CD14-positive monocyte (primary cell): ENCODE data around the gene SPRR2D. TPM values are rescaled to one million over a fixed set of nuclear protein-coding genes. Genes with fewer than 3 reads are reported as not detected.

Experiments used
- DNase-seq, 3 donors: peaks; one replicate each; pipeline ENCODE4 v3.0.0-alpha.2; 2011 to 2022
- H2AFZ ChIP-seq: 2 replicates; pipeline ENCODE4 v1.6.0; 2012; ENCODE audit warnings: mild to moderate bottlenecking, low read depth, low read length, inconsistent platforms; ENCODE audit not compliant: insufficient read depth, poor library complexity, severe bottlenecking
- H3K27ac ChIP-seq, 2 donors: 1 replicate in 1 of 2; 2 replicates in 1 of 2; pipeline ENCODE4 v1.5.1; 2012 to 2013; ENCODE audit warnings: low read length in 2 of 2, control low read depth in 1 of 2, inconsistent platforms in 1 of 2, low read depth in 1 of 2, mild to moderate bottlenecking in 1 of 2
- H3K27me3 ChIP-seq, 2 donors: one replicate each; pipeline versions ENCODE4 v1.6.0 to v1.6.1; 2011 to 2013; ENCODE audit warnings: low read length in 2 of 2; ENCODE audit not compliant: control insufficient read depth in 2 of 2, insufficient read depth in 2 of 2
- H3K36me3 ChIP-seq, 2 donors: replicated peaks in 1 of 2; 1 replicate in 1 of 2; 2 replicates in 1 of 2; pipeline versions ENCODE4 v1.5.1 to v1.6.1; 2012 to 2013; ENCODE audit warnings: low read length in 2 of 2, control low read depth in 1 of 2, inconsistent platforms in 1 of 2, mild to moderate bottlenecking in 1 of 2; ENCODE audit not compliant: insufficient read depth in 2 of 2, control insufficient read depth in 1 of 2
- H3K4me1 ChIP-seq, 2 donors: 1 replicate in 1 of 2; 2 replicates in 1 of 2; pipeline versions ENCODE4 v1.5.1 to v1.6.1; 2012 to 2013; ENCODE audit warnings: low read length in 2 of 2, control low read depth in 1 of 2, inconsistent platforms in 1 of 2, mild to moderate bottlenecking in 1 of 2, moderate library complexity in 1 of 2; ENCODE audit not compliant: insufficient read depth in 2 of 2, control insufficient read depth in 1 of 2
- H3K4me2 ChIP-seq: replicated peaks from 2 replicates; pipeline ENCODE3; 2012; ENCODE audit warnings: low read length, moderate library complexity, mild to moderate bottlenecking; ENCODE audit not compliant: poor library complexity, severe bottlenecking; ENCODE audit errors: extremely low read depth
- H3K4me3 ChIP-seq, 3 experiments: fragments of 200-600 bp in 1 of 3; sonication (generic) in 1 of 3; replicated peaks in 1 of 3; 1 replicate in 2 of 3; 2 replicates in 1 of 3; pipeline ENCODE4 v1.5.1; 2011 to 2013; ENCODE audit warnings: low read length in 3 of 3, mild to moderate bottlenecking in 3 of 3, control low read depth in 2 of 3, low read depth in 2 of 3, inconsistent platforms in 1 of 3, moderate library complexity in 1 of 3
- H3K79me2 ChIP-seq: 2 replicates; pipeline ENCODE4 v1.6.0; 2012; ENCODE audit warnings: mild to moderate bottlenecking, control low read depth, inconsistent platforms, low read length, moderate library complexity; ENCODE audit not compliant: insufficient read depth
- H3K9ac ChIP-seq: 2 replicates; pipeline ENCODE4 v1.6.0; 2017; ENCODE audit warnings: low read length, mild to moderate bottlenecking; ENCODE audit not compliant: insufficient read depth, poor library complexity, severe bottlenecking
- H3K9me3 ChIP-seq, 2 donors: replicated peaks in 1 of 2; 1 replicate in 1 of 2; 2 replicates in 1 of 2; pipeline versions ENCODE4 v1.5.1 to v1.6.1; 2012 to 2013; ENCODE audit warnings: low read length in 2 of 2, control low read depth in 1 of 2; ENCODE audit not compliant: control insufficient read depth in 1 of 2, insufficient read depth in 1 of 2
- H4K20me1 ChIP-seq: 2 replicates; pipeline ENCODE4 v1.6.0; 2012; ENCODE audit warnings: mild to moderate bottlenecking, low read length, control low read depth, moderate library complexity; ENCODE audit not compliant: insufficient read depth
- H3K27ac Mint-ChIP-seq, 7 donors: one replicate each; pipeline ENCODE4 v1.8.0; 2020; ENCODE audit warnings: mild to moderate bottlenecking in 7 of 7, mixed read lengths in 7 of 7, moderate library complexity in 6 of 7, inconsistent platforms in 2 of 7
- H3K27me3 Mint-ChIP-seq, 3 donors: one replicate each; pipeline ENCODE4 v1.8.0; 2021 to 2022; ENCODE audit warnings: low read depth in 3 of 3, mild to moderate bottlenecking in 3 of 3, mixed read lengths in 3 of 3, moderate library complexity in 3 of 3, inconsistent platforms in 1 of 3
- H3K36me3 Mint-ChIP-seq, 2 donors: one replicate each; pipeline ENCODE4 v1.8.0; 2020; ENCODE audit warnings: mixed read lengths in 2 of 2, inconsistent platforms in 1 of 2, mild to moderate bottlenecking in 1 of 2
- H3K4me1 Mint-ChIP-seq: one replicate; pipeline ENCODE4 v1.8.0; 2020; ENCODE audit warnings: mild to moderate bottlenecking, mixed read lengths
- H3K4me3 Mint-ChIP-seq, 2 donors: one replicate each; pipeline ENCODE4 v1.8.0; 2020; ENCODE audit warnings: mild to moderate bottlenecking in 2 of 2, mixed read lengths in 2 of 2, moderate library complexity in 1 of 2
- H3K9me3 Mint-ChIP-seq, 7 donors: one replicate each; pipeline ENCODE4 v1.8.0; 2020 to 2022; ENCODE audit warnings: mixed read lengths in 7 of 7, mild to moderate bottlenecking in 6 of 7, moderate library complexity in 6 of 7, inconsistent platforms in 2 of 7
- WGBS: methylation state at CpG from one replicate; pipeline ENCODE4 v1.1.5; 2013; ENCODE audit warnings: missing lambda C conversion rate; ENCODE audit not compliant: insufficient coverage; 5-methylcytosine and 5-hydroxymethylcytosine counted together
- intact Hi-C, 2 donors: fragments of 100-400 bp; cut with micrococcal nuclease; formaldehyde crosslinking; loops; one replicate each; pipeline versions ENCODE4 v1.15.0 to v1.15.1; 2023
- polyA plus RNA-seq, 3 donors: library from polyadenylated mRNA; depleted of rRNA in 1 of 3; unstranded in 2 of 3; stranded (reverse) in 1 of 3; fragments of 300-500 nt in 2 of 3; fragments of >200 nt in 1 of 3; fragmentation: Illumina TruSeq in 2 of 3; gene quantifications; 1 replicate in 2 of 3; 2 replicates in 1 of 3; pipeline ENCODE4 v1.2.3, GENCODE V29; 2012 to 2021
- TF ChIP-seq, protein P1 (sequence below): fragments of 200-600 bp; IDR thresholded peaks from one replicate; pipeline ENCODE4 v1.8.0; 2022; ENCODE audit warnings: antibody characterized with exemption, mild to moderate bottlenecking

SPRR2D gene
- polyA plus RNA-seq, 3 donors = not detected

DNA sequence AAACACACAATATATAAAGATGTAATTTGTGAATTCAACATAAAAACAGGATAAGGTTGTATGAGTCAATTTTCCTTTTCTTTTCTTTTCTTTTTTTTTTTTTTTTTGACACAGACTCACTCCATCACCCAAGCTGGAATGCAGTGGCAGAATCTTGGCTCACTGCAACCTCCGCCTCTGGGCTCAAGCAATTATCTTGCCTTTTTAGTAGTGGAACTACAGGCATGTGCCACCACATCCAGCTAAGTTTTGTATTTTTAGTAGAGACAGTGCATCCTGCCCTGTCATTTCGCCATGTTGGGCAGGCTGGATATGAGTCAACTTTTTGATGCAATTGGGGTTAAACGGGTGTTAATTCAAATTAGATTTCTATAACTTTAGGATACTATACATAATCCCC lies 40.8 kb upstream of the SPRR2D start:
- Mint-ChIP-seq H3K4me3 (no peak overlapping the region), H3K4me1 (no peaks in the 10 kb centered on the region), H3K27me3 (peaks cover 0 to 6% (median 3%) of the 10 kb centered on the region in 3 donors), H3K9me3 (peaks cover 0 to 14% (median 8%) of the 10 kb centered on the region in 7 donors), H3K27ac (no peak overlapping the region), H3K36me3 (no peaks in the 10 kb centered on the region)
- H3K36me3 ChIP-seq = no peaks in the 10 kb centered on the region
- TF ChIP-seq, protein P1, sequence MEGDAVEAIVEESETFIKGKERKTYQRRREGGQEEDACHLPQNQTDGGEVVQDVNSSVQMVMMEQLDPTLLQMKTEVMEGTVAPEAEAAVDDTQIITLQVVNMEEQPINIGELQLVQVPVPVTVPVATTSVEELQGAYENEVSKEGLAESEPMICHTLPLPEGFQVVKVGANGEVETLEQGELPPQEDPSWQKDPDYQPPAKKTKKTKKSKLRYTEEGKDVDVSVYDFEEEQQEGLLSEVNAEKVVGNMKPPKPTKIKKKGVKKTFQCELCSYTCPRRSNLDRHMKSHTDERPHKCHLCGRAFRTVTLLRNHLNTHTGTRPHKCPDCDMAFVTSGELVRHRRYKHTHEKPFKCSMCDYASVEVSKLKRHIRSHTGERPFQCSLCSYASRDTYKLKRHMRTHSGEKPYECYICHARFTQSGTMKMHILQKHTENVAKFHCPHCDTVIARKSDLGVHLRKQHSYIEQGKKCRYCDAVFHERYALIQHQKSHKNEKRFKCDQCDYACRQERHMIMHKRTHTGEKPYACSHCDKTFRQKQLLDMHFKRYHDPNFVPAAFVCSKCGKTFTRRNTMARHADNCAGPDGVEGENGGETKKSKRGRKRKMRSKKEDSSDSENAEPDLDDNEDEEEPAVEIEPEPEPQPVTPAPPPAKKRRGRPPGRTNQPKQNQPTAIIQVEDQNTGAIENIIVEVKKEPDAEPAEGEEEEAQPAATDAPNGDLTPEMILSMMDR = no peak
- no peaks in the 10 kb centered on the region for H4K20me1 ChIP-seq
- WGBS = 100% methylated on average over 1 of the region's 3 CpGs
- no peak overlapping the region for H3K4me2 ChIP-seq
- no peak overlapping the region for H2AFZ ChIP-seq
- H3K79me2 ChIP-seq = no peaks in the 10 kb centered on the region
- H3K9me3 ChIP-seq = no peaks in the 10 kb centered on the region
- intact Hi-C loops = no loop called here
- no peak overlapping the region for H3K27ac ChIP-seq
- H3K27me3 ChIP-seq = no peaks in the 10 kb centered on the region
- H3K4me1 ChIP-seq = no peaks in the 10 kb centered on the region
- no peak for DNase-seq
- no peak overlapping the region for H3K9ac ChIP-seq
- no peak overlapping the region for H3K4me3 ChIP-seq

DNA sequence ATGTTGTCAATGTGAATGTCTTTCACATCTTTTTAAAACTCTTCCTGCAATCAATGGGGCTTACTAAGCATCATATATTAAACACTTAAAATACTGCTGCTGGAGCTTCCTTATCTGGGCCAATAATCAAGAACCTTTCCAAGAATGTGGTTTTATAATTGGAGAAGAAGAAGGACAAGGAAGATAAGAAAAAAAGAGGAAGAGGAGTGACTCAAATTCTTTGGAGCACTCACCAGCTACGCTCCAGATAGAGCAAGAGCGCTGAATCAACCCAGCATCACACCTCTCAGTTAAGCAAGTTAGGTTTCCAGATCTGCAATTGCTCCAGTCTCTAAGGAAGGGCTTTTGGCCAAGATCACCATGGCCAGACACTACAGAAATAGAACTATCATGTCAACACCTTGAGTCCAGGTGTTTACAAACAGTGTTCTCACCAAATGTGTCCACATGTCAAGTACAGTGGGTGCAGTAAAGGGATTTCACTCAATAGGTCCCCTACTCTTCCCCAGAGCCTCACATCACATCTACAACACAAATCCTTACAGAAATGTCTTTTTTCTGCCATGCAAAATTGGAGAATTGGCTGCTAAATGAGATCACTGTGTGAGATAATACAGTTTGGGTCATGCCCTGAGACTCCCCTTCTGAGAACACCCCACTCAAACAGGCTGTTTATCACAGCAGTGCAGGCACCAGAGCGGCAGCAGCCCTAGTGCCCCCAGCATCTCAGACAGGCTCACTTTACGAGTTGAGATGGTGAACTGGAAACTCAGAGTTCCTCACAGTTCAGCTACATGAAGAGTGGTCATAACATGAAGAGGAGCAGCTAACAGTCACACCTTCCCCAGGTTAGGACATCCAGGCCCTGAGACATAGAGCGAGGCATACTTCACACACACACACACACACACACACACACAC lies 32.1 kb upstream of the SPRR2D start:
- Histone ChIP-seq H3K9me3 (no peaks in the 10 kb centered on the region), H3K4me1 (no peaks in the 10 kb centered on the region), H3K79me2 (no peaks in the 10 kb centered on the region), H3K27ac (no peak overlapping the region), H3K36me3 (no peaks in the 10 kb centered on the region), H3K4me2 (no peak overlapping the region), H3K4me3 (no peak overlapping the region), H3K9ac (no peak overlapping the region), H4K20me1 (no peaks in the 10 kb centered on the region), H3K27me3 (no peaks in the 10 kb centered on the region), H2AFZ (no peak overlapping the region)
- no peak for DNase-seq
- intact Hi-C loops = no loop called here
- Mint-ChIP-seq H3K27ac (peak overlapping the region in 1 of 7 donors; percentile 43), H3K27me3 (peaks cover under 1 to 7% (median 3%) of the 10 kb centered on the region in 3 donors), H3K36me3 (no peaks in the 10 kb centered on the region), H3K4me1 (no peaks in the 10 kb centered on the region), H3K4me3 (no peak overlapping the region), H3K9me3 (no peaks in the 10 kb centered on the region)
- WGBS = no CpG with 5 or more reads among the region's 5 CpGs
- TF ChIP-seq, protein P1 = no peak
